ENCODE results near the gene DNAJA4. TPM values are rescaled to one million over a fixed set of nuclear protein-coding genes. Genes with fewer than 3 reads are reported as not detected.

Gene DNAJA4
- total RNA-seq, 1 donor from 2014 or later: 30.1 TPM

DNA sequence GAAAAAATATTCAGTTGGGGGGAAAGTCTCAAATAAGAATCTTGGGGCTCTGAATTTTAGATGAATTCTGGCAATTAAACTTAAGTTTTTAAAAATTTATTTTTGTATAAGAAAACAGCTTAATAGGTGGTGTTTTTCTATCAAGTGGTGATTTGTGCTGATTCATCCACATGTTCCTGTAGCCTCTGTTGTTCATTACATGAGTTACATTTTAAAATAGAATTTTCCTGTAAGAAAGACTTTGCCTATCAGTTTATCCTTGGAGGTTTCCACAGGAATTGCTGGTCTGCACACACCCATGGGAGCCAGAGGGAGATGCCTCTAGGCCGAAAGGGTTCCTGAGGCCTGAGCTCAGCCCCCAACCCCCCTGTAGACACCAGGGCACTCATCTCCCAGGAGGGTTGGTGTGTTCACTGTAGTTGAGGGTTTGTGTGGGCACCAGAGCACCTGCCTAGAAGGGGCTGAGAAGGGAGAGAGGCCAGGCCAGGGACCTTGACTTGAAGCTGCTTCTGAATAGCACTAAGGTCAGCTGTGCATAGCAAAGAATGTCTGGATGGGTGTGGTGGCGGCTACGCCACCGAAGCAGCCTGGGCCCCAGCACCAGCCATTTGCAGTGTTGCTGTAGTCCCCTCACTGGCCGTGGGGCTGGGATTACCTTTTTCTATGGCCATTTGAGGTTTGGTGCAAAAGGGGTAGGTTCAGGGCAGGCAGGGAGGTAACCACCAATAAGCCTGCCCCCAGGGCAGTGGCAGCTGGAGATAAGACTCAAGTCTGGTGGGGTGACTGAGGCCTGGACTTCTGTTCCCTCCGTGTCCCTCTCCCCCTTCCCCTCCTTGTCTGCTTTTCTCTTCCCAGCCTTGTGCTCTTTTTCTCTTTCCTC, 11.9 kb downstream of the DNAJA4 start:
- DNase-seq (ENCODE audit: low spot score): no peak

DNA sequence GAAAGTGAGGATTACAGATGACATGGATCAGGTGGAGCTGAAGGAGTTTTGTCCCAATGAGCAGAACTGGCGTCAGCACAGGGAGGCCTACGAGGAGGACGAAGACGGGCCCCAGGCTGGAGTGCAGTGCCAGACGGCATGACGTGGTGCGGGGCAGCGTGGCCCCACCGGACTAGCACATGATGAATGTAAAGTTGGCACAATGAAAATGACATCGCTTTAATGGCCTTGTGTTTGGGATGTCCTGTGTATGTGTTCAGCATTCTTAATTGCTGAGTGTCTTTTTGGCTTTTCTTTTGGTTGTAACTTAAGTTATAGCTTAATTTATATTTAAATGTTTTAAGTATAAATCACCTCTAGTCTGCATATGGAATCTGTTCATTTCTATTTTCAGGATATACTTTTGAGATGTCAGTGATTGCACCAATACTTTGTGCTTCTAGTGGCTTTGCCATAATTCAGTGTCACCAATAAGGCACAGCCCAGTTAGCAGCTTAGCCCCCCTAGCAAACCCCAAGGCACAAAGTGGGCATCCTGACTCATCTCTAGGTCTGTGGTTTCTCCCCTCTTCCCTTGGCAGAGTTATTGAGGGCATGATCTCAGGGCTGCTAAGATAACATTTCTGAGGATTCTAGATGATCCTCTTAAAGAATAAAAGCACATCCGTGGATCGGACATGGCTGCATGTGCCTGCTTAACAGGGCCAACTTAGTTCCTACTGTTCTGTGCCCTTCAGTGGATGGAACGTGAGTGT, 16.1 kb downstream of the DNAJA4 start:
- no peak for DNase-seq (ENCODE audit: low spot score)

DNA sequence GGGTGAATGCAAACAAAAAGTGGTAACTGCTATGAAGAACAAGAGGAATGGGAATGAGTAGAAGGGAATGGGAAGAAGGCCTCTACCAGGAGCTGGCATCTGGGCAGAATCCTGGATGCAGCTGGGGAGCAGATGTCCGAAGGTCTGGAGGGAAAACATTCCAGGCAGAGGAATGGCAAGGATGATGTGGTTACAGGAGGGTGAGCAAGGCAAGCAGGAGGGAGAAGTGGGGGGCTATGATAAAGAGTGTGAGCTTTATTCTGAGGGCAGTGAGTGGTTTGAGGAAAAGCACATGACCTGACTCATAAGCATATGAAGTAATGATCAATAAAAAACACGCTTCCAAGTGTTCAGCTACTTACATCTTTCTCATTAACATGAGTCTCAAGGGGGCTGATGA, 18.0 kb downstream of the DNAJA4 start:
- no peak for DNase-seq (ENCODE audit: low spot score)

DNA sequence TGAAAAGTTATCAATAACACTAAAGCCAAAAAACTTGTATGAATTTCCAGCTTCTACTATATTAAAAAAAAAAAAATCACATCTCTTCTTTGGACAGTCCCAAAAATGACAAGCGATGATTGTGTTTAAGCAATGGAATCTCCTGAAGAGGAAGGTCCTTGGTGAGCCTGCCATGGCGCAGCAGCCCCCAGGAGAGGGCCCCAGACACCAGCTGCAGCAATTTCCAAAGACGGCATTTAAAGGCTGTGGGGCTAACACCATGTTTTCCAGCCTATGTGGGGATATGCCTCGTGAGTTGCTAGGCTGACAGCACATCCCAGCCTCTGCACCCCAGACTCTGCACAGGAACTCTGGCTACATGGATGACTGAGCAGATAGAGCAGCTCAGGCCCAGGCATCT, 20.4 kb downstream of the DNAJA4 start:
- DNase-seq (ENCODE audit: low spot score): no peak

DNA sequence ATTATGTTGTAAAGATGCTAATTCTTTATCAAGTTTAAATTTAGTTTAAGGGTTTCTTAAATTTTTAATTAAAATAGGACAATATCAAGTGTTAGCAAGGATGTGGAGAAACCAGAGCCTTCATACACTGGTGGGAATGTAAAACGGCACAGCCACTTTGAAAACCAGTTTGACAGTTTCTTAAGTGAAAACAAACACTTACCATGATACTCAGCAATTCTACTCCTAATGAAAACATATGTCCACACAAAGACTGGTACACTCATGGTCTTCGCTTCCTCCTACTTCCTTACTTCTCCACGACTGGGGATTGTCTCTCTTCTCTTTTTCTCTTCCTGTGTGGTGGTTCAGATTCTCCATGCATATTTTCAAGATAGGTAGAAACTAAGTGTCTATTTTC, 25.9 kb downstream of the DNAJA4 start:
- no peak for DNase-seq (ENCODE audit: low spot score)

DNA sequence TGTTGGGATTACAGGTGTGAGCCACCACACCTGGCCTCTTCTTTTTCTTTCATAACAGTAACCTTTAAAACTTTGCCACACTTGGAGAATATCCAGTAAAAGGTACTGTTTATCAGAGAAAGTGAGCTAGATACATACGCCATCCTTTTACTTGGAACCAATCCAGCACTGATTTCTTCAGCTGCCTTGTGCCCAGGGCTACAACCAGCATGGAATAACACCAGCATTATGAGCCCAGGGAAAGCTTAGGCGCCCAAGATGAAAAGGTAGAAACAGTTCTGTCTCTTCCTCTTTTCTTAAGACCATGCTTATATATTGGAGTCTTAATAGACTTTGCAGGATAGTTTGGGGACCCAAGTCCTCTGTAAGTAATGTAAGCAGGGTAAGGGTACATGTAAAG, 26.7 kb downstream of the DNAJA4 start:
- no peak for DNase-seq (ENCODE audit: low spot score)

DNA sequence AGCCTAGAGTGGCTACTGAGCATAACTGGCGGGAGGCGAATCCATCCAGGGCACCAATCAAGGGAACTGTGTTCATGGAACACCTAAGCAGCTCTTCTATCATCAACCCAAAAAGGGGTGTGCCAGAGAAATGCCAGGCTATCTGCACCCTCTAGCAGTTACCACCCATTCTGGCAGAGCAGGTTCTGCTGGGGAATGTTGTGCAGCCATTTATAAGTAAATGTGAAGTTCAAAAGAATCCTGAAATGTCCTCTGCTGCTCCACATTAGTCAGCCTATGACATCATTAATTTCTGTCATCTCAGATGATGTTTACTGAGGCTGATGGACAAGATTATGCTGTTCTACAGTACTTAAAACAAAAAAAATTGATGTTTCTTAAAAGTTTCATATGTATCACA, 27.3 kb downstream of the DNAJA4 start:
- peak; percentile 38 for DNase-seq (ENCODE audit: low spot score)

DNA sequence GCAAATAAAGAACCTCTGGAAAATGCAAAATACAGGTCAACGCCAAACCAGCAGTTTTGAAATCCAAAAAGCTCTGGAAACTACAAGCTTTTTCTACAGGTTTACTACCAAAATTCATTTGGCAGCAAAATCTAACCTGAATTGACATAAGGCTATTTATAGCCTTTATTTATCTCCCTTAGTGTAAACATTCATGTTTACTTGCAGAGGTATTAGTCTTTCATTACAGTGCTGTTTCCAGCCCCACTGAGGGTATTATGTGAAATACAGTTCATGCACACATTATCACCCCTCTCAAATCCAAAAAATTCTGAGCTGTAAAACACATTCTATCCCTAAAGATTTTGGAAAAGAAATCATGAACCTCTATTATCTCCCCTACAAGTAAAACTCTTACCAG, 27.9 kb downstream of the DNAJA4 start:
- no peak for DNase-seq (ENCODE audit: low spot score)

DNA sequence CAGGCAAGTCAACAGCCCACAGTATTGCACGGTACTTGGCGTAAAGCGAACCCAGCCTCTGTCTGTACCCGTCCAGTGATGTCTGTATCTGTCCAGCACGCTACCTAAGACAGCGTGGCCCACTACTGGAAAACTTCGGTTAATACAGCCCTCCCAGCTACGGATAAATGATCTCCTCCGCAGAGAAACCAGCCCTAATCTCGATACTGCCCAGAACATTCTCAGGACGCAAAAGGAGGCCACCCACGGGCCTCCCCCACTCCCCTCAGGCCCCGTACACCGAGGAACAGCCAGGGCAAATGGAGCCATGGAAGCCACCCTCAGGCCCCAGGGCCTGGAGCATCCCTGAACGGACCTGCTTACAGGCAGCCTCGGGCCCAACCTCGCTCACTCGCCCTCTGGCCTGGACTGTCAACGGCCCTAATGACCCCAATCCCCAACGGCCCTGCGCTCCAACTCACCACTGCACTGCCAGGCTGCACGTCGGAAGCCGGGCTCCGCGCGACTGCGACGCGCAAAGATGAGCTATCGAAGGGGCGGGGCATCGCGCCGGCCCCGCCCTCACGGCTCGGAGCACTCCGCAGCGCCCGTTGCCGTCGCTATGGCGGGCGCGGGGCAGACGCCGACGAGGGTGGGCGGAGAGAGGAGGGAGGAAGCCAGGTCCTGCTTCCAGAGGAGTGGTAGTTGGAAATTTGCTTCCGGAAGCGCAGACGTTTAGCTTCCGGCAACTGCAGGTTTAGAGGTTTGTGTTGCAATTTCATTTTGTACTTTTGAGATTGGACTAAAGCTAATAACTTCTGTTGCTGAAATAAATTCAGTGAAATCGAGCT, 35.0 kb downstream of the DNAJA4 start, which contains the start of gene SKIC8:
Gene SKIC8, minus strand, starts transcription at position 509 of the 830 bp plus-strand sequence. CDS start 3,923 bp downstream, outside the sequence.
- peak; percentile 97 for DNase-seq (ENCODE audit: low spot score)

DNA sequence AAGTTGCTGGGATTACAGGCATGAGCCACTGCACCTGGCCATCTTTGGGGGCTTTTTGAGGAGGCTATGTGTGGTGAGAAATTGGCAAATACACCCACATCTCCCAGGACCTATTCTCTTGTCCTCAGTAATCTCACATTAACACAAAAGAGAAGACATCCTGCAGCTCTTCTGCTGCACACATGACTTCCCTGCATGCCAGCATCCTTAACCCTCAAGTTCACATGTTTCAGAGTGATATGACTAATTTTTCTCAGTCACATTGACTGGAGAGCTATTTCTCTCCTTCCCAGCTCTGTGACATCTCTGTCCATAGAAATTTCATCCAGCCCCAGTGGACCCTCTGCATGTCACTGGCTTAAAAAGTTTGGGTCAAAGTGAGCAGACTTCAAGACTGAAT, 37.0 kb downstream of the DNAJA4 start:
- DNase-seq (ENCODE audit: low spot score): no peak

DNA sequence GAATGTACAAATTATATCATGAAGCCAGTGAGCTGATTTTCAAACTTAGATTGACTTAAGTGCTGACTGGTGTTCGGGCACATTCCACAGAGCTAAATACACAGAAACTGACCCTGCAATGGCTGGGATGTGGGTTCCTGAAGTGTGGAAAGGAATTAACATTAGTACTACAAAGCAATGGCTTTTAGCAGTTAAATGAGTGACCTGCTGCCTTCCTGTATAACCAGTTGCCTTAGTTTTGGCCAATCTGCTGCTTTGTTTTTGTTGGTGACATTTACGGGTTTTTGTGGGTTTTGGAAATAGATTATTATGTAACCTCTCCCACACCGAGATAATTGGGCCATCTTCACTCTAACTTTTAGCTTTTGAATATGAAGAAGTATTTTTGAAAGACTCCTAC, 37.5 kb downstream of the DNAJA4 start:
- DNase-seq (ENCODE audit: low spot score): no peak

DNA sequence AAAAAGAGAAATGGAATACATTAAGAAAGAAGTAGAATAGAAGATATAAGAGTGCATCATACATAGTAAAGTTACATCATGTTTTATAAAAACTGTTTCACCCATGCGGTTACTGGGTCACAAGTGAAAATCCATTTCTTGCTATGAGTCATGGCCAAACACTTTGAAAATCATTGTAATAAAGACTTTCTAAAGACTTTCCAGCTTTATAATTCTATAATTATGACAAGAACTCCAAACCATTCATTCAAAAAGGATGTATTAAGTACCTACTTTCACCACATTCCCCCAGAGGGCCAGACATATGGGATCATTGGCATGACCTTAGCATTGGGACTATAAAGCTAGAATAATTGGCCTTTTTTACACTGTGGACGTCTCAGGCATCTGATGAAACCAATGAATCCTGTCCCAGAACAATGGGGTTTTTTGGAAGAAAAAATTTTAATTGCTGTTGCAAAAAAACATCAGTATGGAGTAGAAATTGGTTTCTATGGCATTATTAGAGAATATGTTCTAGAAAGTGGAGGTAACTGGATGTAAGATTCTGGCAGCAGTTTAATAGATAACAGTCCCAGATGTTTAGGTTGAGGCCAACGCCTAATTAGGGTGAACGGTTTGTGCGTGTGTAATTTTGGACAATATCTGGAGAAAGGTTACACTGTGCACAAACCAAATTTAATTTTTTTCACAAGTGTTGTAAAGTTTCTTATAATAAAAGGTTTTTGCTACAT, 38.4 kb downstream of the DNAJA4 start:
- DNase-seq (ENCODE audit: low spot score): no peak

DNA sequence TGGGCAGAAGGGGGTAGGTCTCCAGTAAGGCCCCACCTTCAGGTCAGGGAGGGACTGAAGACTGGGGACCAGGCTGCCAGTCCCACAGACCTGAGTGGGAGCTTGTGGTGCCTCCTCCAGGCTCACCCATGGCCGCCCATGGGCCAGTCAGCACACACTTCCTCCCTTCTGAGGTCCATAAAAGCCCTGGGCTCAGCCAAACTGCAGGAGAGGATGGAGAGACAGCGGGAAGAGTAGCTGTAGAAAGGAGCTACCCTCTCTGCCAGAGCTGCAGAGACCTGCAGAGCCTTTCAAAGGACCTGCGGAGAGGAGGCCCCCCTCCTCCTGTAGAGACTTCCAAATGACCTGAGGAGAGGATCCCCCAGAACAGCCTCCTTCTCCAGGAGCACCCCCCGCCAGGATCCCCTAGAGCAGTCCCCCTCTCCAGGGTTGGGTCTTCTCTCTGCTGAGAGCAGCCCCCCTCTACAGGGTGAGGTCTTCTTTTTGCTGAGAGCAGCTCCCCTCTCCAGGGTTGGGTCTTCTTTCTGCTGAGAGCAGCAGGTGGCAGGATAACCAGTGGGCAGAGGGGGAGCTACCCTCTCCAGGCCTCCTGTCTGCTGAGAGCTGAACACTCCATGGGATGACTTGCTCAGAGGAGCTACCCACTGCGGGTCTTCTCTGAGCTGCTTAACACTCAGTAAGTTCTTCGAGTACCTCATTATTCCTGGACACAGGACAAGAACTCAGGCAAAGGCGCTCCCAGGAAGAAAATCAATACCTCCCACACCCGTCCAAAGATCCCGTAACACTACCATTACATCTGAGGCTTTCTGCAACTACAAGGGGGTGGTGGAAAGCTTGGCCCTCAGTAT, 40.1 kb downstream of the DNAJA4 start:
- no peak for DNase-seq (ENCODE audit: low spot score)

DNA sequence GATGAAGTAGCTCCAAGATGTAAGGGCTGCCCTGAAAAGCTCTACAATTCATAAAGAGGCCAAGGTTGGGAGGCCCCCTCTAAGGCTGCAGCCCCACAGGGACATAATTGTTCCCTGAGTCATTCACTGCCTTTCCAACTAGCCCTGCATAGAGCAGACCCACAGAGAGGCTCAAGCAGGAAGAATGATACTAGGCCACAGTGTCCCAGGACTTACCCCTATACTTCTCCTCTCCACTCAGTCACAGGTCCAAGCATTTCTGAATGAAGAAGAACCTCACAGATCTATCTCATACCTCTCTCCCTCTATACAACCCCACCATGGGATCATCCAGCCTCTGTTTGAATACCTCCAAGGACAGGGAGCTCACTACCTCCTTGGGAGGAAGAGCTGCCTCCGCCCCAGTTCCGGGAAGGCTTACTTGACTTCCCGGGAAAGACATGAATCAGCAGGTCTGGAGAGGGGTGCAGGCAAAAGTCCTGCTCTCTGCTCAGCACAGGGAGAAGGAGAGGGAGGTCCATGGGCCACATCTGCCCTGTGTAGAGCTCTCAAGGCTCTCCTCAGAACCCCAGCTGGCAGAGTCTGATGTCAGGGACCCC, 41.9 kb downstream of the DNAJA4 start:
- peak; percentile 75 for DNase-seq (ENCODE audit: low spot score)

DNA sequence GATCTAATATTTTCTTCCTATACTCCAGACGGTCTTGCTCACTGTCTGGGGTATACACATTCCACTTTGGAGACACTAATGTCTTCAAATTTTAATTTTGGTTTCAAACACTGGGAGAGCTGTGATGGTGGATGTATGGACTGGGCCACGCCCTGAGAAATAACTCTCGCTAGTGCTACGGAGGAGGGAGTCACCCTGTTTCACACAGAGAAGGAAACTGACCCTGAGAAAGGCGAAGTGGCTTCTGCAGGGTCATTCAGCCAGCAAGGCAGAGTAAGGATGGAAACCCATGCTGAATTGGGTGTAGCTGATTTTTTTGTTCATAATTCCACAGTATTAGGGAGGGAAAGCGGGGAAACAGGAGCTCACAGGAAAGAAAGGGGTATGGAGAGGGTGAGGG, 43.6 kb downstream of the DNAJA4 start:
- no peak for DNase-seq (ENCODE audit: low spot score)

DNA sequence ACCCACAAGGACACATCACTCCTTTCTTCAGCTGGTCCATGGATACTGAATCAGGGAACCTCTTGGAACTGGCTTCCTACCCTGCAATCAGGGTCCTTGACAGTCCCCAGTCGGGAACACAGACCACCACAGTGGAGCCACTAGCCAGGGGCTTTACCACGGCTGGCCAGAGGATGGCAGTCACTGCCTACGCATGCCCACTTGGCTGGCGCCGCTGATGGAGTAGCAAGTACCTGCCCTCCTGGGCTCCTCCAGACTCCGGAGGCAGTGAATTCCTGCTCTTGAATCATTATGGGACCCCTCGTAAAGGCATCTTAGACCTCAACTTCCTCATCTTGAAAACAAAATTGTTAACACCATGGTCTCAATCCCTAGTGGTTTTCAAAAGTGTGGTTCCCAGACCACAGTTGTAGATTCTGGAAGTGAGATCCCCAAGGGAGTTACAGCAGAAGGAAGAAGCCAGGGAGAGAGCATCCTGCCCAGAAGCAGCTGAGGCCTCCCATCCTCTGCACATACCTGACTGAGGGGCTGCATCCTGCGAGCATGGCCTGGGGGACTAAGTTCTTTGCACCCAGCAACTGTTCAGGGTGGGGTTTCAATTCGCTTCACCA, 44.2 kb downstream of the DNAJA4 start:
- peak; percentile 77 for DNase-seq (ENCODE audit: low spot score)

DNA sequence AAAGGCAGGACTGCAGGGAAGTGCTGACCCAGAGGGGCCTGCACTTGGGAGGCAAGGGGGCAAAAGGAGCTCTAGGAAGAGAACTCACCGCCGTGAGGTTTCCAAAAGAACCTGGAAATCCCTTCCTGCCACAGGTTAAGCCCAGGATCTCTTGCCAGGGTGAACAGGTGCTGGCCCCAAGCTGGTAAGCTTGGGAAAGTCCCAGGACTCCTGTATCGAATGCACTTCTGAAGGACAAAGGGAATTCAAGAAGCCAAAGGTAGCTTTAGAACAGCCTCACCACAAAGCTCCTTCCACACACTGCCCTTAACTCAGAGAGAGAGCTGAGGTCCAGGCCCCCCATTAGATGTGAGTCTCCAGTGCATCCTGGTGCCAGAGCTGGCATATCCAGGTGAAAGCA, 46.9 kb downstream of the DNAJA4 start:
- DNase-seq (ENCODE audit: low spot score): no peak

DNA sequence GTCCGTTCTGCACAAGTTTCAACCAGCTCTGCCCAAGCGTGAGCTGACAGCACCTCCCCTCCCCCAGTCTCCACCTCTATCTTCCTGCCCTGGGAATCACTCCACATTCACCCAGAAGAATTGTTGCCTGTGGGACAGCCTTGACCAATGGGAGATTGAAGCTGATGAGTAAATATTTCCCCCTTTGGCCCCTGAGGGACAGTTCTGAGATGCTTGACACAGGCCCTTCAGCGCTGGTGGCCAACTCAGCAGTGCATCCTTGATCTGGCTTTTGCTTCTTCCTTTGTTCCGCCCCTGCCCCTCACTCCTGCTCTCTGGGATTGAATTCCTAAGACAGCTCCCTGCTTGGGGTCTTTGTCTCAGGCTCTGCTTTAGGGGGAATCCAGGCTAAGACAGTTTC, 48.2 kb downstream of the DNAJA4 start:
- DNase-seq (ENCODE audit: low spot score): no peak

DNA sequence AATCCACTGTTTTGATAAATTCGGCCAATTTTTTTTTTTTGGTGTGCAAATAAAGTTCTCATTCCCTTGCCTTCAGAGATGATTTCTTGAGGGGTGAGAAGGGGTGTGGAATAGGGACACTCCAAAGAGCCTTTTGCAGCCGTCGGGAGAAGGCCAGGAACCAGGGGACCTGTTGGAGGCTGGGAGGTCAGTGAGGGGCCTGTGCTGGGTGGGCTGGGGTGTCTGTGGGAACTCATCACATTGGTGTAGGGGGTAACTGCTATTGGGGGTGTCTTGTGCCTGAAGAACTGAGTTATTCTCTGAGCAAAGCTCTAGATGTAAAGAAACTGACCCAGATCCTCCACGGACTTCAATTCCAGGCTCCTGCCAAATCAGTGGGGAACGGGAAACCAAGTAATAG, 48.6 kb downstream of the DNAJA4 start:
- DNase-seq (ENCODE audit: low spot score): no peak
